ENCODE results near the gene CHAD.
"Not testable (repeated sequence)": the region's sequence is repeated elsewhere in the genome, so short reads cannot be mapped to it uniquely, and the experiment has no call there.

Gene CHAD

DNA sequence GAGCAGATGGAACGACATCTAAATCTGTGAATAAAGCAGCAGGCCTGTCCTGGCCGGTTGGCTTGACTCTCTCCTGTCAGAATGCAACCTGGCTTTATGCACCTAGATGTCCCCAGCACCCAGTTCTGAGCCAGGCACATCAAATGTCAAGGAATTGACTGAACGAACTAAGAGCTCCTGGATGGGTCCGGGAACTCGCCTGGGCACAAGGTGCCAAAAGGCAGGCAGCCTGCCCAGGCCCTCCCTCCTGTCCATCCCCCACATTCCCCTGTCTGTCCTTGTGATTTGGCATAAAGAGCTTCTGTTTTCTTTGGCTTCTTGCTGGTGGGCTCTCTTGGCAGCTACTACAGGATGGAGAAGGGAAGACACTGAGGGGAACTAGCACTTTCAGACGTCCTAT is 5.8 kb upstream of the CHAD start:
- DNase-seq (ENCODE audit: low read depth), result no peak

DNA sequence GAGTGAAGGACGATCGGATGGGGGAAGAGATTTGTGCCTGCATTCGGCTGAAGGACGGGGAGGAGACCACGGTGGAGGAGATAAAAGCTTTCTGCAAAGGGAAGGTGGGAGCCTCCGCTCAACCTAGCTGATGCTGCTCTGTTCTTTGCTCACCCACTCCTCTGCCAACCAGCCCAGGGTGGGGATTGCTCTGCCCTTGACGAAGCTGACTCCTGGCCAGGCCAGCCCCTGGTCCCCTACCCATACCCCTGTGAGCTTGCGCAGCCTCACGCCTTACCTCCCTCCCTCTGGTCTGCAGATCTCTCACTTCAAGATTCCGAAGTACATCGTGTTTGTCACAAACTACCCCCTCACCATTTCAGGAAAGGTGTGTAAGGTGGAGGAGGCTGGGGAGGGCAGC is 5.2 kb upstream of the CHAD start:
- no peak for DNase-seq (ENCODE audit: low read depth)

DNA sequence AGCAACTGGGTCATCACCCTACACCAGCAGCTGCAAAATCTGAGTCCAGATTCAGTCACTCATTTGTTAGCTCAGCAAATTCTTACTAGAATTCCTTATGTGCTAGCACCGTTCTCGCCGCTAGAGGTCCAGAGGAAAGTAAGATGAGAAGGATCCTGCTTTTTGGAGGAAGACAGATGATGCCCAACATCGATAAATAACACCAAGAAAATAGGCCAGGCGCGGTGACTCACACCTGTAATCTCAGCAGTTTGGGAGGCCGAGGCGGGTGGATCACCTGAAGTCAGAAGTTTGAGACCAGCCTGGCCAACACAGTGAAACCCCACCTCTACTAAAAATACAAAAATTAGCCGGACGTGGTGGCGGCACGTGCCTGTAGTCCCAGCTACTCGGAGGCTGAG is 4.1 kb upstream of the CHAD start:
- not testable (repeated sequence) for DNase-seq (ENCODE audit: low read depth)

DNA sequence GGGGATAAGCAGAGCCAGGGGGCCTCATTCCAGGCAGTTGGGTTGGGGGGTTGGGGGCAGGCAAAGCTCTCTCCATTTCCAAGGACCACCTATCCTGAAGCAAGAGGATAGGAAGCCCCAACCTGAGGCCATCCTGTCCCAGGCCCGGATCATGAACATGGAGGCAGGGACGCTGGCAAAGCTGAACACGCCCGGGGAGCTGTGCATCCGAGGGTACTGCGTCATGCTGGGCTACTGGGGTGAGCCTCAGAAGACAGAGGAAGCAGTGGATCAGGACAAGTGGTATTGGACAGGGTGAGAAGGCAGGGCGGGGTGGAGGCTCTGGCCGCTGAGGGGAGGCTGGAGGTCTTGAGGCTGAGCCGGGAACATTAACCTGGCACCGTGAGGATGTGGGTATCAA is 3.6 kb upstream of the CHAD start:
- no peak for DNase-seq (ENCODE audit: low read depth)

GRCh38 chr17:50471009-50471905 is 2.6 kb upstream of the CHAD start:
- DNase-seq (ENCODE audit: low read depth), result no peak

- no peak for DNase-seq (ENCODE audit: low read depth)
Observed at GRCh38 chr17:50470426-50470825, 1.7 kb upstream of the CHAD start.

- DNase-seq (ENCODE audit: low read depth), result no peak
Observed at GRCh38 chr17:50469671-50470305, 1.1 kb upstream of the CHAD start.

GRCh38 chr17:50469208-50469605 is 527 bp upstream of the CHAD start:
- no peak for DNase-seq (ENCODE audit: low read depth)

- no peak for DNase-seq (ENCODE audit: low read depth)
Observed at GRCh38 chr17:50467855-50468303, 801 bp downstream of the CHAD start.

GRCh38 chr17:50467114-50467854 is 1.4 kb downstream of the CHAD start:
- DNase-seq (ENCODE audit: low read depth), result no peak

DNA sequence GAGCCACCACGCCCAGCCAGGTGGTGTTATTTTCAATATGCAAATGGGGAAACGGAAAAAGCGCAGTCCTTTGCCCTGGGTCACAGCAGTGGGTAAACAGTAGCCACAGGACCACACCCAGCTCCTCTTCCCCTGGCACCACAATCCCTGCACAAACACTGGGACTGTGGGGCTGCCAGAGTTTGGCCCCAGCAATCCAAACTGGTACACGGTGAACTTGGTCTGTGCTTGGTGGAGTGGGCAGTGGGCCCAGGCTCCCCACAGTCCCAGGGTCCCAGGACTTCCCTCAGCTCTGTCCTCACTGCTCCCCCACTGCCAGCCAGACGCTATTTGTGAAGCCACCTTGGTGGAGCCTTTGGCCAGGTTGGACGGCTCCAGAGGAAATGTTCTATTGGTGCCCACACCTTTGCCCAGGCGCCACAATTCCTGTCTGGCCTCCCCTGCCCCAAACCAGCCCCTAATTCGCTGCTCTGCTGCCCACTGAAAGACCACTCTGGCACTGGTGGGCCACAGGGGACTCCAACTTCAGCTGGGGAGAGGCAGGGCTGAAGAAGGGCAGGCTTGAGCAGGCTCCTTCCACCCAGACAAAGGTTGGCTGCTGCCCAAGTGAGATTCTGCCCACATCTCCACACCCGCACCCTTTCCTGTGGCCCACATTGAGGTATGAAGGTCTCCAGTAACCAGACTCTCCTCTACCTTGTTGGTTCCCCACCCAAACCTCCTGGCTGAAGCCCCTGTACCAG is 2.1 kb downstream of the CHAD start:
- no peak for DNase-seq (ENCODE audit: low read depth)

DNA sequence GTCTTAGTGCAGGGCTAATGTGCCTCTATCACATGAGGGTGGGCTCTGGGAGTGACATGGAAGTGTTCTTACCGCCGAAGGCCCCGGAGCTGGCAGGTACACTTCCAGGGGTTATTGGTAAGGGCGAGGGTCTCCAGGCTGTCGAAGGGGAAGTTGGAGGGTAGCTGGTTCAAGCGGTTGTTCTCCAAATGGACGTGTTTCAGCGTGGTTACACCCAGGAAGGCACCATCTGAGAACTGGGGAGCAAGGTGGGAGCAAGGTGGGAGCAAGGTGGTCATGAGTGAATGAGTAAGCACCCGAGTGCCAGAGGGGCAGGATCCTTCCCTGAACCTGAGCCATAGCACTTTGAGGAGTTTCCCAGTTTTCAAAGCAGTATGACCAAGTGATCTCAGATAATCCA is 3.0 kb downstream of the CHAD start:
- DNase-seq (ENCODE audit: low read depth), result no peak

GRCh38 chr17:50465171-50465570 is 3.5 kb downstream of the CHAD start:
- DNase-seq (ENCODE audit: low read depth), result no peak

DNA sequence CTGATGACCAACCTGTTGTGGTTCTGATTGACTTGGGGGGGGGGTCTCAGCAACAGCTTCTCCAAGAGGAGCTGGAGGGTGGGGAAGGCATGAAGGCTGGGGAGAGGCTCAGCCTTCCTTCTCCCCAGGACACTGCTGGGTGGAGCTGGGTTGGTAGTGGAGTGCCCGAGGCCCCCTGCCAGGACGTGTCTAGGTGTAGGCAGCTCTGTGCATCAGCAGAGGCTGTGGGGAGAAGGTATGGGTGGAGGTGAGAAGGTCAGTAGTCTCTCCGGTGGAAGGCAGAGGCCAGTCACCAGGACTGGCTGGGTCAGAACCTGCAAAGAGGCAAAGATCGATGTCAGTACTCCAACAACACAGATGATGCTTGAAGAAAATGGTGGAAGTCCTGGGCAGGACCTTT is 3.9 kb downstream of the CHAD start:
- no peak for DNase-seq (ENCODE audit: low read depth)

- no peak for DNase-seq (ENCODE audit: low read depth)
Observed at GRCh38 chr17:50464121-50464520, 4.6 kb downstream of the CHAD start.

- no peak for DNase-seq (ENCODE audit: low read depth)
Observed at GRCh38 chr17:50462446-50462845, 6.2 kb downstream of the CHAD start.

GRCh38 chr17:50461550-50462132 is 7.0 kb downstream of the CHAD start:
- DNase-seq (ENCODE audit: low read depth), result no peak

DNA sequence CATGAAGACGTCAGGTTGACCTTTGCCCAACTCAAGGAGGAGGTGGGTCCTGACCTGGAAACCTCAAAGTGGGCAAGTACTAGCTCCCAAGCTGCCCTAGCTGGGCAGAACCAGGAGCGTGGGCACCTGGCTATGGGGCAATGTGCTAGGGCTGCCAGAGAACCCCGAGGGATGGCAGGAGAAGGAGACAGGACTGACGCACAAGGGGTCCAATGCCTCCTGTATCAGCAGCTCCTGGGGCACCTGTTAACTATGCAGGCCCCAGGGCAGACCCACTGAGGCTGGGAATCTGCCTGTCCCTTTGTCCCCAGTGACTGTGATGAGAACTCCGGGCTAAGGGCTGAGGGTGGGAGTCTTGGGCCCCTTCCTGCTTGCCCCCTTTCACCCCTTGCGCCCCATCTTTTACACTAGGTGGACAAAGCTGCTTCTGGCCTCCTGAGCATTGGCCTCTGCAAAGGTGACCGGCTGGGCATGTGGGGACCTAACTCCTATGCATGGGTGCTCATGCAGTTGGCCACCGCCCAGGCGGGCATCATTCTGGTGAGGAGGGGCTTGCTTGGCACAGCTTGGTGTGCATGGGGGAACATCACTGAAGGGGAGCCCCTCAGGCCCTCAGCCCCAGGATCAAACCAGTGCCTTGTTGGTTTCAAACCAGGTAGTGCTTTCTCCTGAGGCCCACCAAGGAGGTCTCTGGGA is 7.7 kb downstream of the CHAD start:
- DNase-seq (ENCODE audit: low read depth), result no peak

DNA sequence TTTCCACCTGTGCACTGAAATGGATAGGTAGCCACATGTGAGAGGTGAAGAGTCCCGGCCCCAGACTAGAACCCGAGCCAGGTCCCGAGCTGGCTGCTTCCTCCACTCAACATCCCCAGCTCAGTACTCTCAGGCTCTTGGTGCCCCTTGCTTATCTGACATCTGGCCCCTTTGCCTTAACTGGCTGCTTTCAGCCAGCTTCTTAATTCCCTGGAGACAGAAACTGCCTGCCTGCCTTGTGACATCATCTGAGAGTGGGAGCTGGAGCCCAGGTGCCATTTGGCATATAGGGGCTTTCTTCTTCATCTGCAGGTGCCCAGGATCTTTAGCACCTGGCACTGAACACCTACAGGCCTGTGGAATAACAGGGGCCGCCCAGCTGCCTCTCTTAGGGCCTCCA is 8.9 kb downstream of the CHAD start:
- DNase-seq (ENCODE audit: low read depth), result no peak

DNA sequence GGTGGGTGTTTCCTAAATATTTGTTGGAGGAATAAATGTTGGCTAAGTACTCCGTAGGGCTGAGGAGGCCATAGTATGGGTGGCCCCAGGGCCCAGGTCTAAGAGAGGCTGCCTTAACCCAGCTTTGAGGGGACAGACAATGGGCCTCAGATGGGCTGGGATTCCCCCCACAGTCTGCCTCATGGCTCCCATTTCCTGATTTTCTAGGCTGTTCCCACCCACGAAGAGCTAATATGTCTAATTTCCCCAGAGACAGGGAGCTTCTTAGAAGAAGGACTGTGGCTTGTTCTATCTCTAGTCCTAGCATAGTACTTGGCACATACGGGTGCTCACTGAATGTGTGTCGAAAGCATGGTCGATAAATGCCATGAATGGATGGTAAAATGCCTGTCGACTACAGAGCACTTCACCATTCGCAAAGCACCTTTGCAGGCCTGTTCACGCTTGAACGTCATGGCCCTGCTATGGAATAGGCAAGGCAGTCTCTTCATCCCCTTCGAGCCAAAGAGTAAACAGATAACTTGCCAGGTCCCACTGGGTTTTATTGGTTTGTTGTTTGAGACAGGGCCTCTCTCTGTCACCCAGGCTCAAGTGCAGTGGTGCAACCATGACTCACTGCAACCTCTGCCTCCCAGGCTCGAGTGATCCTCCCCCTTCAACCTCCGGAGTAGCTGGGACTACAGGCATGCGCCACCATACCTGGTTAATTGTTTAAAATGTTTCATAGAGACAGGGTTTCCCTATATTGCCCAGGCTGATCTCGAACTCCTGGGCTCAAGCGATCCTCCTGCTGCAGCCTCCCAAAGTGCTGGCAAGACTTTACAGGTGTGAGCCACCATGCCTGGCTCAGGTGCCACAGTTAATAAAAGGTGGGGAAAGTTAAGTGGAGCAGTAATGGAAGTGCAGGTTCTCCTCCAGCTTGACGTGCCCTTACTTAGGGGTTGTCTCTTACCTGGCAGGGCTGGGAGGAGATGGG is 9.7 kb downstream of the CHAD start:
- no peak for DNase-seq (ENCODE audit: low read depth)

Measured in CMK (cell line).